HT-29 (cell line): Measurements from ENCODE around the gene RNH1. TPM values are rescaled to one million over a fixed set of nuclear protein-coding genes. Genes with fewer than 3 reads are reported as not detected.

ENCODE experiments used
- DNase-seq: peaks from one replicate; pipeline ENCODE4 v3.0.0-alpha.2; 2015; ENCODE audit warnings: low spot score
- total RNA-seq: library from RNA; depleted of rRNA; stranded (reverse); fragments of >200 nt; shearing (Covaris generic); gene quantifications from 2 replicates; pipeline ENCODE4 v1.2.3, GENCODE V29; 2014; rRNA removed

RNH1 gene
- 470 and 513 TPM in 2 replicates for total RNA-seq

GRCh38 chr11:506995-507726, at the start of gene RNH1:
RNH1 (minus strand) TSS chr11:507242; CDS start chr11:502162, 5,080 bp downstream.
- peak; percentile 91 for DNase-seq

GRCh38 chr11:555780-556661, 49.0 kb upstream of the RNH1 start:
- DNase-seq = peak; percentile 61

GRCh38 chr11:555227-555779, 48.3 kb upstream of the RNH1 start:
- no peak for DNase-seq

- DNase-seq = peak; percentile 81
Observed at GRCh38 chr11:554428-555226, 47.6 kb upstream of the RNH1 start.

- no peak for DNase-seq
Observed at GRCh38 chr11:553988-554340, 46.9 kb upstream of the RNH1 start.

- DNase-seq = no peak
Observed at GRCh38 chr11:553083-553987, 46.3 kb upstream of the RNH1 start.

- DNase-seq = no peak
Observed at GRCh38 chr11:551596-551995, 44.6 kb upstream of the RNH1 start.

GRCh38 chr11:551131-551530, 44.1 kb upstream of the RNH1 start:
- DNase-seq = no peak

- no peak for DNase-seq
Observed at GRCh38 chr11:550746-551085, 43.7 kb upstream of the RNH1 start.

- no peak for DNase-seq
Observed at GRCh38 chr11:550021-550745, 43.1 kb upstream of the RNH1 start.

GRCh38 chr11:548700-549603, 41.9 kb upstream of the RNH1 start:
- DNase-seq = no peak

GRCh38 chr11:545171-545570, 38.1 kb upstream of the RNH1 start:
- DNase-seq = no peak

GRCh38 chr11:544817-545166, 37.8 kb upstream of the RNH1 start:
- DNase-seq = no peak

- no peak for DNase-seq
Observed at GRCh38 chr11:541433-541885, 34.4 kb upstream of the RNH1 start.

- DNase-seq = no peak
Observed at GRCh38 chr11:540583-541432, 33.8 kb upstream of the RNH1 start.

GRCh38 chr11:539971-540481, 33.0 kb upstream of the RNH1 start:
- no peak for DNase-seq

GRCh38 chr11:538431-539051, 31.5 kb upstream of the RNH1 start:
- DNase-seq = no peak
